DND-41 (cell line): ENCODE results near the gene IGLL5.

Experiments used
- ATAC-seq: fragments of 200-7000 bp; cut with Tn5 transposase; 3 replicates; pipeline ENCODE4 v1.9.1; 2021; ENCODE audit warnings: low read depth; ENCODE audit not compliant: insufficient read depth
- DNase-seq: peaks from one replicate; pipeline ENCODE4 v3.0.0-alpha.2; 2020
- H2AFZ ChIP-seq: 2 replicates; pipeline ENCODE4 v1.6.0; 2012; ENCODE audit warnings: low read depth, low read length
- H3K27ac ChIP-seq: 2 replicates; pipeline ENCODE4 v1.5.1; 2012; ENCODE audit warnings: low read length, inconsistent platforms
- H3K27me3 ChIP-seq: fragments of 200-600 bp; sonication (generic); 2 replicates; pipeline ENCODE4 v1.6.0; 2012; ENCODE audit warnings: low read length, mild to moderate bottlenecking, inconsistent platforms; ENCODE audit not compliant: insufficient read depth, poor library complexity
- H3K36me3 ChIP-seq: 2 replicates; pipeline ENCODE4 v1.5.1; 2012; ENCODE audit warnings: low read length, inconsistent platforms; ENCODE audit not compliant: insufficient read depth
- H3K4me1 ChIP-seq: 2 replicates; pipeline ENCODE4 v1.5.1; 2012; ENCODE audit warnings: mild to moderate bottlenecking, low read length; ENCODE audit not compliant: insufficient read depth
- H3K4me2 ChIP-seq: 2 replicates; pipeline ENCODE4 v1.6.0; 2012; ENCODE audit warnings: mild to moderate bottlenecking, moderate library complexity, low read length, inconsistent platforms; ENCODE audit not compliant: insufficient read depth
- H3K4me3 ChIP-seq, 2 experiments: fragments of 200-600 bp in 1 of 2; shearing (Covaris generic) in 1 of 2; 2 replicates each; pipeline ENCODE4 v1.5.1; 2012 to 2016; ENCODE audit warnings: inconsistent platforms in 2 of 2, low read length in 2 of 2, mild to moderate bottlenecking in 2 of 2, low read depth in 1 of 2, moderate library complexity in 1 of 2
- H3K79me2 ChIP-seq: 2 replicates; pipeline ENCODE4 v1.6.0; 2012; ENCODE audit warnings: low read length, inconsistent platforms; ENCODE audit not compliant: insufficient read depth
- H3K9ac ChIP-seq: 2 replicates; pipeline ENCODE4 v1.6.0; 2012; ENCODE audit warnings: low read depth, mild to moderate bottlenecking, inconsistent platforms, low read length, moderate library complexity
- H3K9me3 ChIP-seq: 2 replicates; pipeline ENCODE4 v1.5.1; 2012; ENCODE audit warnings: low read length, moderate library complexity, mild to moderate bottlenecking, inconsistent platforms; ENCODE audit not compliant: insufficient read depth, severe bottlenecking
- H4K20me1 ChIP-seq: 2 replicates; pipeline ENCODE4 v1.6.0; 2012; ENCODE audit warnings: low read length; ENCODE audit not compliant: insufficient read depth
- CTCF ChIP-seq: IDR thresholded peaks from 2 replicates; pipeline ENCODE4 v1.5.1; 2012; ENCODE audit warnings: borderline replicate concordance, low read length, moderate library complexity, mild to moderate bottlenecking; ENCODE audit not compliant: poor library complexity, severe bottlenecking; ENCODE audit errors: extremely low read depth
- EZH2 ChIP-seq: IDR thresholded peaks from 3 replicates; pipeline ENCODE4 v1.6.1; 2012; ENCODE audit warnings: borderline replicate concordance, low read depth, mild to moderate bottlenecking, moderate library complexity, low read length, inconsistent platforms; ENCODE audit not compliant: severe bottlenecking

IGLL5 gene

GRCh38 chr22:22917377-22917776 is 29.8 kb downstream of the IGLL5 start:
- DNase-seq: no peak
- H3K9me3 ChIP-seq: no peaks in the 10 kb centered on the region
- no peaks in the 10 kb centered on the region for H4K20me1 ChIP-seq
- no peak for ATAC-seq
- H3K9ac ChIP-seq: no peak overlapping the region
- no peaks in the 10 kb centered on the region for H3K79me2 ChIP-seq
- no peak overlapping the region for H2AFZ ChIP-seq
- peaks cover 40% of the 10 kb centered on the region for H3K4me1 ChIP-seq
- no peak overlapping the region for H3K4me3 ChIP-seq
- no peak overlapping the region for H3K4me2 ChIP-seq
- peak overlapping the region; percentile 97 for H3K27ac ChIP-seq
- H3K36me3 ChIP-seq: no peaks in the 10 kb centered on the region
- TF ChIP-seq EZH2 (no peak), CTCF (no peak)
- no peaks in the 10 kb centered on the region for H3K27me3 ChIP-seq

DNA sequence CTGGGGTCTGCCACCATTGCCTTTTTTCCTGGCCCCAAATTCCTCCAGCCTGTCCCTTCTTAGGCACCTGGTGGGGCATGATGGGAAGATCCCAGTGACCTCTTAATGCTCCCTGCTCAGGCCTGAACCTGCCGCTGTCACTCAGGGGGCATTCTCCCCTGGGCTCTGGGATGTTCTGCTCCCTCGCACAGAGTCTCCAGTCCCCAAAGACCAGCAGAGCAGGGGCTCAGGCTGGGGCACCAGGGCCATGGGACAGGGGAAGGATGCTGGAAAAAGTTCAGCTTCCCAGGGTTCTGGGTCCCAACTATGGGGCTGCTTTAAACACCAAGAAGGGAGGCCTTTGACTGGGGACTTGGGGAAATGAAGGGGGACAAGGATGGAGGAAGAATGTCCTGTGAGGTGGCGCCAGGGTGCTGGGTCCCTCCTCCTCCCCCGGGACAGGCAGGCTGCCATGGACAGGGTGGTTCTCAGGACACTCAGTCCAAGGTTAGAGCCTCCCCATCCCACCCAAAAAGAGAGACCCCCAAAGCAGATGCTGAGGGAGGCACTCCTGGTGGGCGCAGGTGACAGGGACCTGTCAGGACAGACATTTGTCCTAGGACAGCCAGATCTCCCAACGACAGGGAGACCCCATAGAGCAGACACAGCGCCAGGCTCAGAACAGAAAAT is 30.8 kb downstream of the IGLL5 start:
- Histone ChIP-seq H3K9ac (no peak overlapping the region), H3K27ac (no peak overlapping the region), H3K79me2 (no peaks in the 10 kb centered on the region), H2AFZ (no peak overlapping the region), H4K20me1 (no peaks in the 10 kb centered on the region), H3K27me3 (no peaks in the 10 kb centered on the region), H3K36me3 (no peaks in the 10 kb centered on the region), H3K4me2 (no peak overlapping the region), H3K4me1 (peaks cover 33% of the 10 kb centered on the region), H3K9me3 (no peaks in the 10 kb centered on the region), H3K4me3 (no peak overlapping the region)
- TF ChIP-seq EZH2: no peak
- no peak for TF ChIP-seq CTCF
- ATAC-seq (no peak), DNase-seq (no peak)

GRCh38 chr22:22919041-22919440 is 31.4 kb downstream of the IGLL5 start:
- H3K4me3 ChIP-seq: no peak overlapping the region
- no peaks in the 10 kb centered on the region for H3K36me3 ChIP-seq
- no peak overlapping the region for H3K9ac ChIP-seq
- no peaks in the 10 kb centered on the region for H3K9me3 ChIP-seq
- H4K20me1 ChIP-seq: no peaks in the 10 kb centered on the region
- H2AFZ ChIP-seq: no peak overlapping the region
- no peak for ATAC-seq
- no peaks in the 10 kb centered on the region for H3K79me2 ChIP-seq
- TF ChIP-seq EZH2: no peak
- no peak for TF ChIP-seq CTCF
- H3K27ac ChIP-seq: no peak overlapping the region; the same call in 1 of the 2 replicates
- no peaks in the 10 kb centered on the region for H3K27me3 ChIP-seq
- H3K4me2 ChIP-seq: no peak overlapping the region
- DNase-seq: no peak
- peaks cover 31% of the 10 kb centered on the region for H3K4me1 ChIP-seq
